Suppressor macrophage (primary cell): Measurements from ENCODE around the gene FGD2.

ENCODE experiments used
- DNase-seq, 4 experiments: peaks; one replicate each; pipeline ENCODE4 v3.0.0-alpha.2; 2020 to 2022
- total RNA-seq, 17 experiments: gene quantifications; one replicate each; lab custom pipeline; 2026; ENCODE audit warnings: mixed read lengths in 6 of 17, inconsistent platforms in 3 of 17; lab: John Stamatoyannopoulos, UW

The FGD2 gene, protein sequence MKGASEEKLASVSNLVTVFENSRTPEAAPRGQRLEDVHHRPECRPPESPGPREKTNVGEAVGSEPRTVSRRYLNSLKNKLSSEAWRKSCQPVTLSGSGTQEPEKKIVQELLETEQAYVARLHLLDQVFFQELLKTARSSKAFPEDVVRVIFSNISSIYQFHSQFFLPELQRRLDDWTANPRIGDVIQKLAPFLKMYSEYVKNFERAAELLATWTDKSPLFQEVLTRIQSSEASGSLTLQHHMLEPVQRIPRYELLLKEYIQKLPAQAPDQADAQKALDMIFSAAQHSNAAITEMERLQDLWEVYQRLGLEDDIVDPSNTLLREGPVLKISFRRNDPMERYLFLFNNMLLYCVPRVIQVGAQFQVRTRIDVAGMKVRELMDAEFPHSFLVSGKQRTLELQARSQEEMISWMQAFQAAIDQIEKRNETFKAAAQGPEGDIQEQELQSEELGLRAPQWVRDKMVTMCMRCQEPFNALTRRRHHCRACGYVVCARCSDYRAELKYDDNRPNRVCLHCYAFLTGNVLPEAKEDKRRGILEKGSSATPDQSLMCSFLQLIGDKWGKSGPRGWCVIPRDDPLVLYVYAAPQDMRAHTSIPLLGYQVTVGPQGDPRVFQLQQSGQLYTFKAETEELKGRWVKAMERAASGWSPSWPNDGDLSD
- 25.8 to 248 (median 44.5) reads per million in 17 experiments for total RNA-seq

DNA sequence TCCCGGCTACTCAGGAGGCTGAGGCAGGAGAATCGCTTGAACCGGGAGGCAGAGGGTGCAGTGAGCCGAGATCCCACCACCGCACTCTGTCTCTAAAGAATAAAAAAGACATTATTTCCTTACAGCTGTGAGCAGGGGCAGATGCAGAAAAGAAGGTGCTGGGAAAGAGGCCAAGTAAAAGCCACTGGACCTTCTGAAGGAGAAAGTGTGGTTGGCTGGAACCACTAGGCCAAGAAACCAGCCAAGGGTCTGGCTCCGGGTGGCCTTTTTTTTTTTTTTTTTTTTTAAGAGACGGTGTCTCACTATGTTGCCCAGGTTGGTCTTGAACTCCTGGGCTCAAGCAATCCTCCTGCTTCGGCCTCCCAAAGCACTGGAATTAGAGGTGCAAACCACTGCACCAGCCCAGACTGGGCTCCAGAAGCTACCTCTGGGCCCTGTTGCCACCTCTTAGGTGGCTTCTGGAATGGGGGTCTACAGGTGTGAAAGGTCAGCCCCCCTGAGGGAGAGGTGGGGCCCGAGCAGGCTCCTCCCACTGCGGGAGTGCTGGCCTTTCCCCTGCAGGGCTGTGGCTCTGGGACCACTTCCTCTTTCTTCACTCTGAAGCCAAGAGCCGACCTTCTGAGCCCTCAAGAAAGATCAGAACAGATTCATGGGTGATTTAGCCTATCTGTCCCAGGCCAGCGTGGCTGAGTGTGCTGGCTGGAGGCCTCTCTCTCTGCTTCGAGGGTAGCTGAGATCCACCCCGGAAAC is at the start of gene FGD2:
FGD2 (plus strand) TSS at position 595 of the 750 bp plus-strand sequence. CDS start 163 bp downstream, outside the sequence.
- DNase-seq, result peak; percentile 66 to 86 (median 84)

DNA sequence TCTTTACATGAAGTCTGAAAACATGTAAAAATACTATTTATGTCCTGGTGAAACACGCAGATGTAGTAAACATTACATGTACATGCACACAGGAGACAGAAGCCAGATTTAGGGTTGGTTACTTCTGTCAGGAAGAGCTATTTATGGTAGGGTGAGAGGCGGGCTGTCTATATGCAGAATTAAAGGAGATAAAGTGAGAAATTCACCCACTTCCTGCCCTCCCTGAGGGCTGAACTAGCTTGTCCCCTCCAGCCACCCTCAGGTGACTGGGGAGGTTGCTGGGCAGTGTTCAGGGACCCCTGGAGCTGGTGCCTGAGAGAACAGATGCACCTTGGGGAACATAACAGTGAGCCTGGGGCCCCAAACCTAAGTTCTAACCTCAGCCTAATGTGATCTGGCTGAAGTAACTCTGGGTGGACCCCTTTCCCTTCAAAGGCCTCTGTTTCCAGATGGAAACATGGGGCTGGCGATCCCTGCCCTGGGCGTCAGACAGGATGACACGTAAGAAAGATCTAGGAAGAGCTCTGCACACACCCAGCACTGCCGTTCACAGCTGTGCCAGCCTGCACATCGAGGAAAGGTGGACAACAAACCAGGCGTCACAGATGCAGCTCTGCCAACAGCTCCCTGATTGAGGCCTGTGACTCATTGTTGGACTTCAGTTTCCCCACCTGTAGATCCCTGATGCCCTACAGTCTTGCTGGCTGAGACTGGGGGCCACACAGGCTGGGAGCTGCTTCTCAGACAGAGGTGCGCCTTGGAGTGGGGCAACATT is 49.6 kb upstream of the FGD2 start:
- DNase-seq, result no peak

DNA sequence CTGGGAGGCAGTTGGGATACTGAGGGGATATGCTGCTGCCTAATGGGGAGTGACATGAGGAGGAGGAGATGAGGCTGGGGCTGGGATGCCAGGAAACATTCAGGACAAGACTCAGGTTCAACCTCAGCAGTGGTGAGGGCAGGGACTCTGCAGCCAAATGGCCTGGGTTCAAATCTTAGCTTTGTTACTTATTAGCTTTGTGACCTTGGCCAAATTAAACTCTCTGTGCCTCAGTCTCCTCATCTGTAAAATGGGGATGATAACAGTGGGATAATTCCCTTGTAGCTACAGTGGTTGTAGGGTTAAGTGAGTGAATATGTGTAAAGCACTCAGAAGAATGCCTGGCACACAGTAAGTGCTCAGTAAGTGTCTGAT is 49.0 kb upstream of the FGD2 start:
- no peak for DNase-seq

DNA sequence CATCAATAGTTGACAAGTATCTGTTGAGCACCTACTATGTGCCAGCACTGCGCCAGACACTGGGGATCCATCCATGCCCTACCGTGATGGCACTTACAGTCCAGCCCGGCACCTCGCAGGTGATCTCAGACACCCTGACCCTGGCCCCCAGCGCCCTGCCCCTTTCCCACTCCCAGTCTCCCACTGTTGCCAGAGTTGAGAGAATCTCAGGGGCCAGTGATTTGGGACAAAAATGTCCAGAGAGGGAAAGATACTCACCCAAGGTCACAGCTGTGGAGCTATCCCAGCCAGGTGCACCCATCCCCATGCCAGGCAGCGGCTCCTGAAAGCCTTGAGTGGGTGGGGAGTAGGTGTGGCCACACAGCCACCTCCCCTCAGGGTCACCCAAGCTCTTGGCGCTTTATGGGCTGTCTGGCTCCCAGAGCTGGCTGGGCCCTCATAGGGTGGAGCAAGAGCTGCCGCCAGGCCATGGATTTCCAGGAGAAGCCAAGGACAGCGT is 47.6 kb upstream of the FGD2 start:
- no peak for DNase-seq

DNA sequence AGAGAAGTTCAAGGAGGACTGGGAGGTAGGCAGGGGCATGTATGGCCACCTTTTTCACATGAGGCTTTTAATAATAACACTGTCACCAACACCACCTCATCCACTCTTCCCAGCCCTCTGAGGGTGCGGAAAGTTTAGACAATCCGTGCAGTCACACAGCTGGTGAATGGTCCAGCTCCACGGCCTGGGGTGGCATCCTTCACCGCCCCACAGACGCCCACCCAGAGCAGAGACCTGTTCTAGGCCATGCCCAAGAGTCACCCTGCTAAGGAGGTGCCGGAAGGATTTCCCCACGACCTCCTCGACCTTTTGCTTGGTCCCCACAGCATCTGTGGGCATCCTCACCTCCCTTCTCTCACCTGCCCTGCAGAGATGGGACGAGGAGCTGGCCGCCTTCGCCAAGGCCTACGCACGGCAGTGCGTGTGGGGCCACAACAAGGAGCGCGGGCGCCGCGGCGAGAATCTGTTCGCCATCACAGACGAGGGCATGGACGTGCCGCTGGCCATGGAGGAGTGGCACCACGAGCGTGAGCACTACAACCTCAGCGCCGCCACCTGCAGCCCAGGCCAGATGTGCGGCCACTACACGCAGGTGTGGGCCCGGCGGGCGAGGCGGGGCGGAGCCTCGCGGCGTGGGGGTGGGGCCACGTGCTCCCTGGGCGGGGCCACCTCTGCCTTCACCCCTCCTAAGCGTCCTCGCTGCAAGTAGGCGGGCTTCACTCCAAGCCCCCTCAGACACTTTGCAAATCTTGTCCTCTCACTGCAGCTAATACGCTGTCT is 46.5 kb upstream of the FGD2 start:
- no peak for DNase-seq

DNA sequence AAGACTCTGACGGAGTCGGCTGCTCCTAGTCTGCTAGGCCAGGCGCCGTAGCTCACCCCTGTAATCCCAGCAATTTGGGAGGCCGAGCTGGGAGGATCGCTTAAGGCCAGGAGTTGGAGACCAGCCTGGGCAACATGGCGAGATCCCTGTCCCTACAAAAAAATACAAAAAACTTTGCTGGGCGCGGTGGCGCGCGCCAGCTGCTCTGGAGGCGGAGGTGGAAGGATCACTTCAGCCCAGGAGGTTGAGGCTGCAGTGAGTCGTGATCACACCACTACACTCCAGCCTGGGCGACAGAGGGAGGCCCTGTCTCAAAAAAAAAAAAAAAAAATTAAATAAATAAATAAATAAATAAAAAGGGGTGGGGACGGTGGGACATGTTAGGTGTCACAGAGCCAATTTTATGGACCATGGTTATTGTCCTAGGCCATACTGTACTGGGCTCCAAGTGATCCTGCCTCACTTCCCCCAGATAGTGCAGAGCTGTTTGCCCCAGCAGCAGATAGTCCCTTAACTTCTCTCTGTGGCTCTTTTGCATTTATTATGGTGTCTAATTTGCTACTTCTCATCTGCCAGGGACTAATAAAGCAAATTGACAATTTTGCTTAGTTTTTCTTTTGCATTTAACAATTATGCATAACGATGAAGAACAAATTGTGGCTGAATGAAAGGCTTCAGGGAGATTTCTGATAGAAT is 45.8 kb upstream of the FGD2 start:
- no peak for DNase-seq

DNA sequence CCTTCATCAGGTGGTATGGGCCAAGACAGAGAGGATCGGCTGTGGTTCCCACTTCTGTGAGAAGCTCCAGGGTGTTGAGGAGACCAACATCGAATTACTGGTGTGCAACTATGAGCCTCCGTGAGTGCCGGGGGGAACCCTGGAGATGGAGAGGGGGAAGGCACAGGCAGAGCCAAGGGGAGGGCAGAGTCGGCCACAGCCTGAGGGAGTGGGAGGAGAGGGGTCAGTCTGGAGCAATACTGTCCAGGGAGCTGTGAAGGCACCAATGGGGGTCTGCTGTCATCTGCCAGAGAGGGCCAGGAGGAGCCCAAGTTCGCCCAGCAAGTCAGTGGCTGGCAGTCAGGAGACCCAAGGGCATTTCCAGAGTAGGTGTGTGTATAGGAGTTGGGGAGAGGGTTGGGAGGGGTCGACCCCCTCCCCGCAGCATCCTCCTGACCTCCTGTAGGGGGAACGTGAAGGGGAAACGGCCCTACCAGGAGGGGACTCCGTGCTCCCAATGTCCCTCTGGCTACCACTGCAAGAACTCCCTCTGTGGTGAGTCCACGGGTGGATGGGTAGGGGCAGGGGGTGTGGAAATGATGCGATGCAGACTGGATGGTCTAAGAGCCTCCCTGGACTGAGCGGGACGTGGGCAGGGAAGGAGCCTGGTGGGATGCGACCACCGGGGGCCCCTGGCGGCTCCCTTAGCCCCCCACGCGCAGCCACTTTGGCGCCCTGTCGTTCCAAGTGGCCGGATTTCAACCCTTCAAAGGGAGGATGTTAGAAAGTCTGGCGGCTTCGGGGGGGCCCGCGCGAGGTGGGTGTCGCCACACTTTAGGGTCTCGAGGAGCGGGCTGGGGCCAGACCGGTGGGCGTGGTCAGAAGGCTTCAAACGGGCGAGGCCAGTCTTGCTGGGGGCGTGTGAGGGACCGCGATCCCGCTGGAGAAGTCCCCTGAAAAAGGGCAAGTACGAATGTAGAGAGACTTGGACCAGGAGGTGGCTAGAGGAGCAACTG is 43.7 kb upstream of the FGD2 start:
- no peak for DNase-seq

DNA sequence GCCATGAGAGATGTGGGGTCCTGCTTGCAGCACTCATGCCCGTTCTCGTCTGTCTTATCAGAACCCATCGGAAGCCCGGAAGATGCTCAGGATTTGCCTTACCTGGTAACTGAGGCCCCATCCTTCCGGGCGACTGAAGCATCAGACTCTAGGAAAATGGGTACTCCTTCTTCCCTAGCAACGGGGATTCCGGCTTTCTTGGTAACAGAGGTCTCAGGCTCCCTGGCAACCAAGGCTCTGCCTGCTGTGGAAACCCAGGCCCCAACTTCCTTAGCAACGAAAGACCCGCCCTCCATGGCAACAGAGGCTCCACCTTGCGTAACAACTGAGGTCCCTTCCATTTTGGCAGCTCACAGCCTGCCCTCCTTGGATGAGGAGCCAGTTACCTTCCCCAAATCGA is 42.6 kb upstream of the FGD2 start:
- DNase-seq, result peak; percentile 95 to 97 (median 96)

DNA sequence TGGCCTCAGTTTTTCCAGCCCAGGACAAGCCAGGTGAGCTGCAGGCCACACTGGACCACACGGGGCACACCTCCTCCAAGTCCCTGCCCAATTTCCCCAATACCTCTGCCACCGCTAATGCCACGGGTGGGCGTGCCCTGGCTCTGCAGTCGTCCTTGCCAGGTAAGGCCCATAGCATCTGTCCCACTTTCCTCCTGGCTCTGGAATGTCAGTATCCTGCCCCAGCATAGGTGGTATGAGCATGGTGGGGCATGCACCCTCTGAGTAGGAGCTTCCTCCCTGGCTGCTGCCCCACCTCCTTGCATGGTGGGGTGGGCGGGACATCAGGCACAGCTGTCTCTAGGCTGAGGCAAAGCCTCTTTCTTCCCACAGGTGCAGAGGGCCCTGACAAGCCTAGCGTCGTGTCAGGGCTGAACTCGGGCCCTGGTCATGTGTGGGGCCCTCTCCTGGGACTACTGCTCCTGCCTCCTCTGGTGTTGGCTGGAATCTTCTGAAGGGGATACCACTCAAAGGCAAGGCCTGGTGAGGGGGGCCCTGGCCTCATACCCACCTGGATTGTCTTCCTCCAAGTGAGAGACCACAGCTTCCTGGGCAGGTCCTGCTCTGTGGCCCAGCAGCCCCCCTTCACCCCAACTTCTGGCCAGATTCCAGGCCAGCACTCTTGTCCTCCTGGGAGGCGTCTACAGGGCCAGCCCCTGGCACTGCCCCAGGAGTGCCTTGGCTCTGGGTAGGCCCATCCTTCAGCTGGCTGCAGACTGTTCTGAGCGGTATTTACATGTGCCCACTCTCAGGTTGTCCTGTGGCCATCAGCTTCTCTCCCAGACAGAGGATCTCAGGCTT is 41.8 kb upstream of the FGD2 start:
- DNase-seq, result no peak

DNA sequence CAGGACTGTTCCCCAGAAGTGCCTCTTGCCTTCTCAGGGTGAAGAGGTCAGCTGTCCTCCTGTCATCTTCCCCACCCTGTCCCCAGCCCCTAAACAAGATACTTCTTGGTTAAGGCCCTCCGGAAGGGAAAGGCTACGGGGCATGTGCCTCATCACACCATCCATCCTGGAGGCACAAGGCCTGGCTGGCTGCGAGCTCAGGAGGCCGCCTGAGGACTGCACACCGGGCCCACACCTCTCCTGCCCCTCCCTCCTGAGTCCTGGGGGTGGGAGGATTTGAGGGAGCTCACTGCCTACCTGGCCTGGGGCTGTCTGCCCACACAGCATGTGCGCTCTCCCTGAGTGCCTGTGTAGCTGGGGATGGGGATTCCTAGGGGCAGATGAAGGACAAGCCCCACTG is 41.1 kb upstream of the FGD2 start:
- no peak for DNase-seq

DNA sequence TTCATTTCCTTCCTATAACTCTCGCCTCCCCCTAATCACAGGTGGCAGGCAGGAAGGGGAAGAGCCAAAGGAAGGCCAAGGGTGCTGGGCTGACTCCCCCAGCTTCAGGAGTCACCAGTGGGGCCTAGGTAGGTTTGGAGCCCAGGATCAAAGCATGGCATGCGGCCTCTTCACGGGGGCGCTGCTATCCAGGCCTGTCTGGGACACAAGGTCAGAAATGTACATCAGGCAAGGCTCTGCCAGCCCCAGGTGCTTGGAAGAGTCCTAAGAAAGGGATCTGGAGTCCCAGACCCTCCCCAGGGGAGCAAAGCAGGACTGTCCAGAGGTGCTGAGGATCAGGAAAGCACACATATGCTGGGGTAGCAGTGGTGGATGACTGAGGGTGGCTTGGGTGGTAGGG is 40.5 kb upstream of the FGD2 start:
- no peak for DNase-seq

DNA sequence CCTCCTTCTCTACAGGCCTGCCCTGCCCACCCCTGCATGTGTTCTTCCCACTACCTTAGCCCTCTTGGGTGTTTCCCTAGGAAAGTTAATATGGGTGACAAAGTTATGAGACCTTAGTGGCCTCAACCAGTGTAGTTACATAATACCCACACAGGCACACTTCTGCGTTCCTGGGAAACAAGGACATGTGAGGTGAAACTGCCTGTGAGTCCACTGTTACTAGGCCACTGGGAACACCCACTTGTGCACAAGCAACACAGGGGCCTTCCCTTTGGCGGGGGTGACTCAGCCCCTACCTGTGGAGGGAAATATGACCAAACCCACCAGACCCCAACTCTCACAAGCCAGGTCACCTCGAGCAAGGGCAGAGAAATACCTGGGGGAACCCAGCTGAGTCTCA is 38.2 kb upstream of the FGD2 start:
- no peak for DNase-seq

DNA sequence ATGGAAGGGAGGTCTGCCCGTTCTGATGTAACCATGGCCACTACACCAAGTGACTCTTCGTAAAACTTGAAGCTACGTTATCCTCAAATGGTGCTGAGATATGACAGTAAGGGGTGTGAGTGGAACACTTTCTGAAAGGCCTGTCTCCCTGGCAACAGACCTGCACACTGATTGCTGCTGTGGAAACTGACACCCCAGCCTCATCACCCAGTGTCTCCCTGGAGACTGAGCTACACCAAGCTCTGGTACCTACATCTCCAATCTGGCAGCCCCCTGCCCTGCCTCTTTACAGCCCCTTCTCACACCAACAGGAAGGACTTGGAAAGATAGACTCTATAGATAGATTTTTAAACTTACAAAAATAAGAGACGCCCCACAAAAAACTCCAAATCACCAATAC is 37.7 kb upstream of the FGD2 start:
- DNase-seq, result no peak

DNA sequence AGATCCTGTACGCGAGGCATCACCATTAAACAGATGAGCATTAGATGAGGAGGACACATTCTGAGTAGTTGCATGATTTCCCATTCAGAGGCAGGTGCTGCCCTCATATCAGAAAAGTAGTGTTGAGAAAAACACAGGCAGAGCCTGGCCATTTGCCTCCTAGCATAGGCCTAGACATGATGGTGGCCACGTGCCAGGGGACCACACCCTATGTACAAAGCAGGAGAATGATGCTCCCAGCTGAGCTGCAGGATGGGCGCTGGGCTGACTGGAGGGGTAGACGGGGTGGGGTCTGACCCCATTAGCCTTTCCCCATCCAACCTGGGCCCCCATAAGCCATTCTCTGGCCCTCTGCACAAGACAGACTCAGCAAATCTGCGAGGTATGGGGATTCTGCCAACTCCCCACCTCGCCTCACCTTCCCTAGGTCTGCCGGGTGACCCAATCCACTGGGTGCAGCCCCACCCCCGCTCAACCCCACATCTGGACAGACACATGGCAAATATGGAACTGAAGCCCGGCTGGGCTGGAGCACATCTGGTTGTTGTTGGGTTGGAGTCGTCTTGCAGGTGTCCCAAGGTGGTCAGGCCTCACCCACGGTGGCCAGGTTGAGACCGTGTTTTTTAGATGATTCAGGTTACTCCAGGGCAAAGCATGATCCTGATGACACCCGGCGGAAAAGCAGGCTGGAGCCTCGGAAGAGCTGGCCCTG is 37.0 kb upstream of the FGD2 start:
- DNase-seq, result no peak

DNA sequence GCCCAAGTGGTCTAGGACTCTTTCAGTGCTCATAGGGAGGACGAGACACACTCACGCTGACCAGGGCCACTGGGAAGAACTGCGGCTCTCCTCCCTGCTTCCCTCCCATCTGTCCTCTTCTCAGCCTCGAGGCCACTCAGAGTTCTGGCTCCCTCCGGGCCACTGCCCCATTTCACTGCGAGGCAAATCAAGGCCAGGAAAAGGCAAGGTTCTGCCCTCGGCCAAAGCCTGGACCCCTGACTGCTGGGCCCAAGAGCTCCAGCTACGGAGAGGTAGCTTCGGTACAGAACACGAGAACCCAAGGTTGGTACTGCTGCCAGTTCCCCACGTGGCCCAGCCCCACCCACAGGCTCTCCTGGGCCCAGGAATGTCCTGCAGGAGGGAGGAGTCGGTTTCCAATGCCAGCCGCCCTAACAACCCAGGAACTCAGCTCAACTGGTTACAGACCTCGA is 36.2 kb upstream of the FGD2 start:
- no peak for DNase-seq

DNA sequence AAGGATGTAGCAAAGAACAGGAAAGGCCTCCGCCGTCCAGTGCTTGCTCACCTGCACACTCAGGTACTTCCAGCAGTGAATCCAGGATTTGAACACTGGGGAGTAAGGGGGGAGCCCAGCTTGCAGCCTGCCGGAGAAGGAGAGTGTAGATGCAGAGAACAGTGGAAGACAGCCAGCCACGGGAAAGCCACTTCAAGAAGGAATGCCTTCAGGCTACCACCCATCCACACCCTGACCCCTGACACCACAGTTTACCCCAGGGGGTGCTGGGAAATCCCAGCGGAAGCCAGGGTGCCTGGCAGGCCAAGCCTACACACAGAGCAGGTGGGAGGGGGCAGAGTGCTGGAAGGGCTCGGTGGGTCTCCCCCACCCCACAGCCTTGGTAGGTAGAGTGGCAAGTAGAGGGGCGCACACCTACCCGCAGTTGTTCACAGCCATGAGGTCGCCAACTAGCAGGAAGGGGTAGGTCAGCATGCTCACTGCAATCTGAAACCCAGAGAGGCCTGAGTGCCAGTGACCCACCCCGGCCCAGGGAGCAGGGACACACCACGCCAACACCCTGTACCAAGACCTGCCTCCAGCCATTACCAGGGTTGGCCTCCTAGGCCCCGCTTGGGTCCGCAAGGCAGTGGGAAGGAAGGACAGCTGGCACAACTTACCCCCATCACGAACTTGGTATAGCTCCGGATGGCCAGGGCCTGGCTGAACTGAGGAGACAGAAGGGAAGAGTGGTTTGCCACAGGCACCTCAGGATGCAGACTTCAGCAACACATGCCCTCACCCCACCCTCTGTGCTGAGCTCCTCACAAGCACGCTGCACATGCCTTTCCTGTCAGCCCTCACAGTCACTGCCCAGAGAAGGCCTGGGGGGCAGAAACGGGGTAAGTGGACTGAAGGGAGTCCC is 35.2 kb upstream of the FGD2 start:
- DNase-seq, result no peak
